ENCODE data around the gene SGCA. TPM values are rescaled to one million over a fixed set of nuclear protein-coding genes. Genes with fewer than 3 reads are reported as not detected.

SGCA gene
- total and polyA plus RNA-seq, 2 of the 13 experiments (the other 11 are each of a cell fraction or from before 2014, with no cell fraction given) = not detected

GRCh38 chr17:50213026-50214022, 47.5 kb downstream of the SGCA start (continued):
- TF ChIP-seq GPBP1L1 (CRISPR knock-in tag; IDR thresholded peaks at IDR 0.05) (no peak), FOXM1 (CRISPR knock-in tag; IDR thresholded peaks at IDR 0.05) (no peak), ZBTB7B (CRISPR knock-in tag; IDR thresholded peaks at IDR 0.05) (no peak), GLI4 (CRISPR knock-in tag; IDR thresholded peaks at IDR 0.05; ENCODE audit: borderline replicate concordance) (no peak), ZNF678 (CRISPR knock-in tag; IDR thresholded peaks at IDR 0.05) (no peak)
- TF ChIP-seq, protein P1, sequence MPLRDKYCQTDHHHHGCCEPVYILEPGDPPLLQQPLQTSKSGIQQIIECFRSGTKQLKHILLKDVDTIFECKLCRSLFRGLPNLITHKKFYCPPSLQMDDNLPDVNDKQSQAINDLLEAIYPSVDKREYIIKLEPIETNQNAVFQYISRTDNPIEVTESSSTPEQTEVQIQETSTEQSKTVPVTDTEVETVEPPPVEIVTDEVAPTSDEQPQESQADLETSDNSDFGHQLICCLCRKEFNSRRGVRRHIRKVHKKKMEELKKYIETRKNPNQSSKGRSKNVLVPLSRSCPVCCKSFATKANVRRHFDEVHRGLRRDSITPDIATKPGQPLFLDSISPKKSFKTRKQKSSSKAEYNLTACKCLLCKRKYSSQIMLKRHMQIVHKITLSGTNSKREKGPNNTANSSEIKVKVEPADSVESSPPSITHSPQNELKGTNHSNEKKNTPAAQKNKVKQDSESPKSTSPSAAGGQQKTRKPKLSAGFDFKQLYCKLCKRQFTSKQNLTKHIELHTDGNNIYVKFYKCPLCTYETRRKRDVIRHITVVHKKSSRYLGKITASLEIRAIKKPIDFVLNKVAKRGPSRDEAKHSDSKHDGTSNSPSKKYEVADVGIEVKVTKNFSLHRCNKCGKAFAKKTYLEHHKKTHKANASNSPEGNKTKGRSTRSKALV (CRISPR knock-in tag; IDR thresholded peaks at IDR 0.05) = no peak

DNA sequence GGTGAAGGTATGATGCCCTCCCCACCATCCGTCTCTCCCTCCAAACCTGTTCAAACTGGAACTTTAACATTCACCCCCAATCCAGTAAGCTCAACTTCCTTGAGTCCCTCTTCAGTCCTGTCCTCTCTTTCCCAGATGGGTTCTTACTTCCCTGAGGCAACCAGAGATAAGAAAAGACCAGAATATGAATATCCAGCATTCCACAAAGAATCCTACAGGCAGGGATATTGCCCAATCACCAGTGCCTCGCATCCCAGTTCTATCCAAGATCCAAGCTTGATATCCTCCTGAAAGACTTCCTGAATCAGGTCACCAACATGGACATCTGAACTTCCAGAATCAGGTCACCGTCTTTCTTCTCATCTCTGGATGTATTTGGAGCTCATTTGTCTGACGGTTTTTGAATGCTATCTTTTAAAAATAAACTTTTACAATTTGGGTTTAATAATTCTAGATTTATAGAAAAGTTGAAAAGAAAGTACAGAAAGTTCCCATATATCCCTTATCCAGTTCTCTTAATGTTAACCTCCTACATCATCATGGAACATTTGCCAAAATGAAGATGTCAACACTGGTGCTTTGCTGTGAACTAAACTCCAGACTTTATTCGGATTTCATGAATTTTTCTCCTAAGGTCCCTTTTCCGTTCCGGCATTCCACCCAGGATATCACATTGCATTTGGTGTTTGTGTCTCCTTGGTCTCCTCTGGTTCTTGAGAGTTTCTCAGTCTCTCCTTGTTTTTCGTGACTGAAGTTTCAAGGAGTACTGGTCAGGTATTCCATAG, 49.4 kb downstream of the SGCA start:
- H2AFZ ChIP-seq (ENCODE audit: low read length) = no peak overlapping the region
- 39% methylated on average over 8 of the region's 8 CpGs for WGBS (ENCODE audit: low lambda C conversion rate)
- no peaks in the 10 kb centered on the region for H3K79me2 ChIP-seq (ENCODE audit: insufficient read depth, low read length)
- H3K9ac ChIP-seq (ENCODE audit: insufficient read depth, low read depth, low read length) = no peak overlapping the region
- ATAC-seq = no peak
- no peak for DNase-seq (ENCODE audit: low spot score)
- no peak overlapping the region for H3K4me3 ChIP-seq (replicated peaks in 1 of 3; ENCODE audit: insufficient read depth in 1 of 3, low read depth in 2 of 3, low read length in 3 of 3)
- intact Hi-C loops (cut with micrococcal nuclease; ENCODE audit: unreplicated experiment) = no loop called here
- H3K4me2 ChIP-seq (ENCODE audit: low read depth, low read length) = no peak overlapping the region
- in situ Hi-C loops (cut with HindIII; ENCODE audit: extremely low pct_ligation_motif_present, low pct_unique_long_range_greater_than_20kb) = no loop called here
- POLR2A ChIA-PET = no interaction called here
- H3K9me3 ChIP-seq (ENCODE audit: low read length) = no peaks in the 10 kb centered on the region
- H3K27ac ChIP-seq (ENCODE audit: extremely low read length, insufficient read depth, low read length) = no peak overlapping the region
- H4K20me1 ChIP-seq (ENCODE audit: insufficient read depth, low read length) = no peaks in the 10 kb centered on the region
- H3K36me3 ChIP-seq (replicated peaks in 1 of 2; ENCODE audit: control insufficient read depth in 1 of 2, insufficient read depth in 2 of 2, low read length in 2 of 2) = no peaks in the 10 kb centered on the region
- H3K27me3 ChIP-seq (ENCODE audit: control insufficient read depth in 1 of 2, insufficient read depth in 2 of 2, low read length in 2 of 2) = peaks cover 0 to 15% of the 10 kb centered on the region in 2 experiments; a peak in 3 of 5 replicates
- CTCF ChIA-PET (ENCODE audit: low intra/inter-chr PET ratio, low total read pairs) = no interaction called here
- no TSS peak for BruUV-seq (replicated peaks)
- H3K4me1 ChIP-seq (ENCODE audit: insufficient read depth, low read length) = peaks cover 68% of the 10 kb centered on the region
- FAIRE-seq = no peak
- TF ChIP-seq, protein P2, sequence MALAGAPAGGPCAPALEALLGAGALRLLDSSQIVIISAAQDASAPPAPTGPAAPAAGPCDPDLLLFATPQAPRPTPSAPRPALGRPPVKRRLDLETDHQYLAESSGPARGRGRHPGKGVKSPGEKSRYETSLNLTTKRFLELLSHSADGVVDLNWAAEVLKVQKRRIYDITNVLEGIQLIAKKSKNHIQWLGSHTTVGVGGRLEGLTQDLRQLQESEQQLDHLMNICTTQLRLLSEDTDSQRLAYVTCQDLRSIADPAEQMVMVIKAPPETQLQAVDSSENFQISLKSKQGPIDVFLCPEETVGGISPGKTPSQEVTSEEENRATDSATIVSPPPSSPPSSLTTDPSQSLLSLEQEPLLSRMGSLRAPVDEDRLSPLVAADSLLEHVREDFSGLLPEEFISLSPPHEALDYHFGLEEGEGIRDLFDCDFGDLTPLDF (CRISPR knock-in tag; IDR thresholded peaks at IDR 0.05) = no peak
- TF ChIP-seq ZNF282 (IDR thresholded peaks at IDR 0.05; ENCODE audit: partially characterized antibody) = no peak
- TF ChIP-seq, protein P3, sequence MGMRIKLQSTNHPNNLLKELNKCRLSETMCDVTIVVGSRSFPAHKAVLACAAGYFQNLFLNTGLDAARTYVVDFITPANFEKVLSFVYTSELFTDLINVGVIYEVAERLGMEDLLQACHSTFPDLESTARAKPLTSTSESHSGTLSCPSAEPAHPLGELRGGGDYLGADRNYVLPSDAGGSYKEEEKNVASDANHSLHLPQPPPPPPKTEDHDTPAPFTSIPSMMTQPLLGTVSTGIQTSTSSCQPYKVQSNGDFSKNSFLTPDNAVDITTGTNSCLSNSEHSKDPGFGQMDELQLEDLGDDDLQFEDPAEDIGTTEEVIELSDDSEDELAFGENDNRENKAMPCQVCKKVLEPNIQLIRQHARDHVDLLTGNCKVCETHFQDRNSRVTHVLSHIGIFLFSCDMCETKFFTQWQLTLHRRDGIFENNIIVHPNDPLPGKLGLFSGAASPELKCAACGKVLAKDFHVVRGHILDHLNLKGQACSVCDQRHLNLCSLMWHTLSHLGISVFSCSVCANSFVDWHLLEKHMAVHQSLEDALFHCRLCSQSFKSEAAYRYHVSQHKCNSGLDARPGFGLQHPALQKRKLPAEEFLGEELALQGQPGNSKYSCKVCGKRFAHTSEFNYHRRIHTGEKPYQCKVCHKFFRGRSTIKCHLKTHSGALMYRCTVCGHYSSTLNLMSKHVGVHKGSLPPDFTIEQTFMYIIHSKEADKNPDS (CRISPR knock-in tag; IDR thresholded peaks at IDR 0.05) = no peak
- TF ChIP-seq ZNF557 (CRISPR knock-in tag; IDR thresholded peaks at IDR 0.05) = no peak
- TF ChIP-seq NFKBIZ (CRISPR knock-in tag; IDR thresholded peaks at IDR 0.05) = no peak
- no peak for TF ChIP-seq ZNF331 (CRISPR knock-in tag; IDR thresholded peaks at IDR 0.05)
- no peak for TF ChIP-seq ZNF501 (CRISPR knock-in tag; IDR thresholded peaks at IDR 0.05)
- TF ChIP-seq ZNF768 (CRISPR knock-in tag; IDR thresholded peaks at IDR 0.05) = no peak
